Thymus (tissue), 11 donors: Measurements from ENCODE around the gene ACRV1. TPM values are rescaled to one million over a fixed set of nuclear protein-coding genes. Genes with fewer than 3 reads are reported as not detected.

ENCODE experiments used
- DNase-seq, 9 donors: peaks; one replicate each; pipeline ENCODE4 v3.0.0-alpha.2; 2013; ENCODE audit warnings: low spot score in 9 of 9, low read depth in 6 of 9, missing footprints in 1 of 9
- H3K27ac ChIP-seq, 2 donors: one replicate each; pipeline ENCODE4 v1.5.1; 2013; ENCODE audit warnings: control low read depth in 1 of 2, low read depth in 1 of 2, low read length in 1 of 2, mild to moderate bottlenecking in 1 of 2, moderate library complexity in 1 of 2
- H3K27me3 ChIP-seq, 2 donors: one replicate each; pipeline ENCODE4 v1.5.1; 2013; ENCODE audit warnings: low read length in 1 of 2; ENCODE audit not compliant: control insufficient read depth in 2 of 2, insufficient read depth in 1 of 2
- H3K36me3 ChIP-seq, 2 donors: one replicate each; pipeline ENCODE4 v1.5.1; 2013; ENCODE audit warnings: low read length in 1 of 2, mild to moderate bottlenecking in 1 of 2, moderate library complexity in 1 of 2; ENCODE audit not compliant: control insufficient read depth in 2 of 2, insufficient read depth in 2 of 2
- H3K4me1 ChIP-seq, 2 donors: one replicate each; pipeline ENCODE4 v1.5.1; 2013; ENCODE audit warnings: low read length in 2 of 2; ENCODE audit not compliant: control insufficient read depth in 2 of 2, insufficient read depth in 2 of 2
- H3K4me3 ChIP-seq, 2 donors: one replicate each; pipeline ENCODE4 v1.5.1; 2013; ENCODE audit warnings: low read length in 2 of 2, control low read depth in 1 of 2, mild to moderate bottlenecking in 1 of 2
- H3K9me3 ChIP-seq, 2 donors: one replicate each; pipeline ENCODE4 v1.5.1; 2013; ENCODE audit warnings: low read length in 1 of 2, mild to moderate bottlenecking in 1 of 2; ENCODE audit not compliant: control insufficient read depth in 2 of 2, insufficient read depth in 1 of 2
- WGBS: extraction: QIAGEN DNeasy Blood & Tissue Kit; methylation state at CpG from one replicate; pipeline ENCODE4 v1.1.7; 2013; 5-methylcytosine and 5-hydroxymethylcytosine counted together
- polyA plus RNA-seq: library from polyadenylated mRNA; stranded (reverse); fragments of 200-250 nt; gene quantifications from one replicate; pipeline ENCODE4 v1.2.3, GENCODE V29; 2013
- total RNA-seq: library from RNA; stranded (reverse); fragments of 120-200 nt; gene quantifications from one replicate; pipeline ENCODE4 v1.2.4, GENCODE V29; 2013
- donor health status: healthy.

The ACRV1 gene
- total and polyA plus RNA-seq, 2 donors: 0.09 TPM; not detected in 1

- DNase-seq: peak in 6 of 9 donors; percentile 8 to 63 (median 22)
- H3K4me1 ChIP-seq: peaks cover 9 to 16% of the 10 kb centered on the region in 2 donors
- H3K36me3 ChIP-seq: peaks cover 3 to 12% of the 10 kb centered on the region in 2 donors
- peak overlapping the region; percentile 56 to 59 for H3K4me3 ChIP-seq
- WGBS: under 1% methylated on average over 18 of the region's 18 CpGs
- no peaks in the 10 kb centered on the region for H3K27me3 ChIP-seq
- no peaks in the 10 kb centered on the region for H3K9me3 ChIP-seq
- H3K27ac ChIP-seq: peak overlapping the region; percentile 54 to 97
Measured at GRCh38 chr11:125626288-125626950, 54.2 kb downstream of the ACRV1 start.

GRCh38 chr11:125625630-125626287, 54.9 kb downstream of the ACRV1 start:
- Histone ChIP-seq H3K36me3 (peaks cover 8 to 19% of the 10 kb centered on the region in 2 donors), H3K9me3 (no peaks in the 10 kb centered on the region), H3K27me3 (no peaks in the 10 kb centered on the region), H3K4me3 (peak overlapping the region; percentile 56 to 59), H3K4me1 (peaks cover 9 to 16% of the 10 kb centered on the region in 2 donors), H3K27ac (peak overlapping the region; percentile 96 to 97)
- under 1% methylated on average over 51 of the region's 51 CpGs for WGBS
- DNase-seq: peak; percentile 61 to 93 (median 80)

GRCh38 chr11:125625225-125625629, 55.4 kb downstream of the ACRV1 start:
- H3K27me3 ChIP-seq: no peaks in the 10 kb centered on the region
- DNase-seq: peak in 1 of 9 donors; percentile 52
- H3K4me3 ChIP-seq: peak overlapping the region; percentile 56 to 59
- peaks cover 12 to 21% of the 10 kb centered on the region in 2 donors for H3K36me3 ChIP-seq
- H3K4me1 ChIP-seq: peaks cover 9 to 16% of the 10 kb centered on the region in 2 donors
- peak overlapping the region; percentile 96 to 97 for H3K27ac ChIP-seq
- H3K9me3 ChIP-seq: no peaks in the 10 kb centered on the region
- 2% methylated on average over 20 of the region's 20 CpGs for WGBS

- peak within 1 kb of the TSS; percentile 56 to 59 for H3K4me3 ChIP-seq
- no peak for DNase-seq
- peaks cover 9 to 16% of the 10 kb centered on the region in 2 donors for H3K4me1 ChIP-seq
- H3K9me3 ChIP-seq: no peaks in the 10 kb centered on the region
- 75% methylated on average over 9 of the region's 9 CpGs for WGBS
- H3K27me3 ChIP-seq: no peaks in the 10 kb centered on the region
- peak within 1 kb of the TSS; percentile 96 to 97 for H3K27ac ChIP-seq
- H3K36me3 ChIP-seq: peaks cover 16 to 21% of the 10 kb centered on the region in 2 donors
Measured at GRCh38 chr11:125624756-125625213, 55.9 kb downstream of the ACRV1 start, which contains the start of gene CHEK1. Gene CHEK1 (plus strand): TSS chr11:125625163. CDS start chr11:125626769, 1,606 bp downstream.

- H3K27me3 ChIP-seq: no peaks in the 10 kb centered on the region
- H3K9me3 ChIP-seq: no peaks in the 10 kb centered on the region
- H3K27ac ChIP-seq: no peak overlapping the region
- WGBS: 100% methylated on average over 1 of the region's 1 CpG
- peaks cover 9 to 16% of the 10 kb centered on the region in 2 donors for H3K4me1 ChIP-seq
- peaks cover 29 to 35% of the 10 kb centered on the region in 2 donors for H3K36me3 ChIP-seq
- DNase-seq: no peak
- H3K4me3 ChIP-seq: no peak overlapping the region
Measured at GRCh38 chr11:125623064-125623463, 57.6 kb downstream of the ACRV1 start.

GRCh38 chr11:125621995-125622394, 58.7 kb downstream of the ACRV1 start:
- peaks cover 9 to 16% of the 10 kb centered on the region in 2 donors for H3K4me1 ChIP-seq
- H3K27me3 ChIP-seq: no peaks in the 10 kb centered on the region
- H3K4me3 ChIP-seq: no peak overlapping the region
- H3K36me3 ChIP-seq: peaks cover 29 to 41% of the 10 kb centered on the region in 2 donors
- no peak overlapping the region for H3K27ac ChIP-seq
- DNase-seq: no peak
- WGBS: 96% methylated on average over 2 of the region's 2 CpGs
- H3K9me3 ChIP-seq: no peaks in the 10 kb centered on the region

Other genes with a start within 250 kb of the ACRV1 start
- 5.5 TPM for gene FEZ1, start 184.6 kb downstream of the ACRV1 start, total RNA-seq
- gene FEZ1, start 184.6 kb downstream of the ACRV1 start, polyA plus RNA-seq: 6.6 TPM
- 34.7 TPM for gene EI24, start 111.4 kb downstream of the ACRV1 start, total RNA-seq
- 33.0 TPM for gene EI24, start 111.4 kb downstream of the ACRV1 start, polyA plus RNA-seq
- gene STT3A, start 88.0 kb downstream of the ACRV1 start, total RNA-seq: 47.1 TPM
- 37.7 TPM for gene STT3A, start 88.0 kb downstream of the ACRV1 start, polyA plus RNA-seq
- gene CHEK1, start 55.7 kb downstream of the ACRV1 start, total RNA-seq: 35.5 TPM
- 3.8 TPM for gene CHEK1, start 55.7 kb downstream of the ACRV1 start, polyA plus RNA-seq
- 0.05 TPM for gene PATE1, start 65.4 kb upstream of the ACRV1 start, total RNA-seq
- 0.52 TPM for gene PATE1, start 65.4 kb upstream of the ACRV1 start, polyA plus RNA-seq
- gene PATE2, start 98.0 kb upstream of the ACRV1 start, total RNA-seq: 0.09 TPM
- 0.02 TPM for gene PATE2, start 98.0 kb upstream of the ACRV1 start, polyA plus RNA-seq
- gene PATE3, start 107.3 kb upstream of the ACRV1 start, total RNA-seq: not detected
- not detected for gene PATE3, start 107.3 kb upstream of the ACRV1 start, polyA plus RNA-seq
- gene PATE4, start 152.5 kb upstream of the ACRV1 start, total RNA-seq: not detected
- gene PATE4, start 152.5 kb upstream of the ACRV1 start, polyA plus RNA-seq: 0.11 TPM
- gene HYLS1, start 206.8 kb upstream of the ACRV1 start, total RNA-seq: 9.0 TPM
- 3.6 TPM for gene HYLS1, start 206.8 kb upstream of the ACRV1 start, polyA plus RNA-seq
- gene PUS3, start 222.4 kb upstream of the ACRV1 start, total RNA-seq: 14.4 TPM
- 17.2 TPM for gene PUS3, start 222.4 kb upstream of the ACRV1 start, polyA plus RNA-seq
- gene DDX25, start 223.7 kb upstream of the ACRV1 start, total RNA-seq: 0.80 TPM
- gene DDX25, start 223.7 kb upstream of the ACRV1 start, polyA plus RNA-seq: 1.1 TPM